ENCODE measurements around the gene EMB.
"Not testable (repeated sequence)": the region's sequence is repeated elsewhere in the genome, so short reads cannot be mapped to it uniquely, and the experiment has no call there.

- not testable (repeated sequence) for TF ChIP-seq SUZ12 (IDR thresholded peaks at IDR 0.05; ENCODE audit: low read length); POLR2AphosphoS5 (IDR thresholded peaks at IDR 0.05; ENCODE audit: low read depth, low read length); CTCF (IDR thresholded peaks at IDR 0.05; ENCODE audit: control extremely low read depth in 1 of 3, insufficient read depth in 1 of 3, low read depth in 1 of 3, low read length in 3 of 3); EZH2 (IDR thresholded peaks at IDR 0.05; ENCODE audit: low read depth, low read length, severe bottlenecking); TAF1 (IDR thresholded peaks at IDR 0.05; ENCODE audit: low read depth, low read length); POU5F1 (IDR thresholded peaks at IDR 0.05; ENCODE audit: low read depth, low read length); RAD21 (IDR thresholded peaks at IDR 0.05 in 1 of 2, conservative IDR thresholded peaks at IDR 0.05 in 1 of 2; ENCODE audit: low read depth in 2 of 2, low read length in 2 of 2); KDM1A (IDR thresholded peaks at IDR 0.05; ENCODE audit: borderline replicate concordance, low read length); CTBP2 (IDR thresholded peaks at IDR 0.05; ENCODE audit: borderline replicate concordance, insufficient read depth, insufficient read length, low read length); POLR2A (IDR thresholded peaks at IDR 0.05; ENCODE audit: control extremely low read depth in 1 of 2, low read depth in 2 of 2, low read length in 2 of 2); RXRA (IDR thresholded peaks at IDR 0.05; ENCODE audit: insufficient read depth, low read depth, low read length); SRF (IDR thresholded peaks at IDR 0.05; ENCODE audit: low read depth, low read length); SP2 (IDR thresholded peaks at IDR 0.05; ENCODE audit: low read length); MAX (IDR thresholded peaks at IDR 0.05)
Measured at GRCh38 chr5:50384381-50384780, 56.7 kb downstream of the EMB start.

Data from H1 (cell line).